LHCN-M2 (cell line): ENCODE measurements around the gene SGCD. TPM values are rescaled to one million over a fixed set of nuclear protein-coding genes. Genes with fewer than 3 reads are reported as not detected.
A peak's percentile ranks its signal among the peaks of the same experiment; 100 is the strongest.

Experiments
- DNase-seq: peaks from one replicate; pipeline ENCODE4 v3.0.0-alpha.2; 2012; ENCODE audit warnings: low read depth
- total RNA-seq: library from RNA; depleted of rRNA; stranded (reverse); fragments of >200 nt; gene quantifications from 2 replicates; pipeline ENCODE4 v1.2.3, GENCODE V29; 2014

SGCD gene
- total RNA-seq, 1 experiment from 2014 or later = 22.4 TPM

DNA sequence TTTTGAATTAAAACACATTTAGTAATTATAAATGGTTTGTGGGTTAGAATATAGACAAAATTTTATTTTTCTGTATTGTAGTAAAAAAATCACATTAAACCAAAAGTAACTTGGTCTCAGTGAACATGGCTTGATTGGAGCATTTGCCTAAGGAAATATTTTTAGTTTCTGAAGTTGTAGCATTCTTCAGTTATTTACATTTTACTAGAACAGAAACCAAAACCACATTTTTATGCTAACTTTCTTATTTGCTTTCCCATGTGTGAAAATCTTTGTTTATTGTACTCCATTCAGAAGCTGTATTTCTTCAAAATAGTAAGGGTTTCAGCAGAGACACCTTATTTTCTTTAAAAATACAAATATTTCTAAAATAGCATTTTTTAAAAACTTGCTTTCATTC lies 129.9 kb downstream of the SGCD start:
- no peak for DNase-seq

DNA sequence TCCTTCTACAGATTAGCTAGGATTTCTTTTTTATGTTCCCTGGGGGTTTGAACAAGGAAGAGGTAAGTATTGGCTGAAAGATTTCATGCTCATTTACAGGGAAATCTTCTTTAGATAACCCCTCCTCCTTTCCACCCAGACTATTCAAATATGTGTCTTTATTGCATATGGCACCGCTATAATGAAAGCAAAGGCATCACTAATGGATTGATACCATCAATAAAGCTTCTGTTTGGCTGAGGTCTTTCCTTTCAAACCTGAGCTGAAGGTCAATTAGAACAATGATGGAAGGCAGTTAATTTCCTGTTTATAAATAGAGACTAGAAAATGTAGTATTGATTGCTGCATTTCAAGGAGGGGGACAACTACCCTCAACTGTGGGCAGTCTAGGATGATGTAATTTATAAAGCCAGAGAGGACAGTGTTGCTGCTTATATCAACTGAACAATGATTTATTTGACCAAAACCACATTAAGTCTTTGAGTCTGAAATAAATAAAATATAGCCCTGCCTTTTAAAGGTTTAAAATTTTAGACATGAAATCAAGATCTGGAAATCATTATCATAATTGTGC lies 132.9 kb downstream of the SGCD start:
- DNase-seq = no peak

GRCh38 chr5:156460471-156460870 lies 133.5 kb downstream of the SGCD start:
- DNase-seq = peak; percentile 57

- DNase-seq = no peak
These were observed 139.9 kb downstream of the SGCD start for GRCh38 chr5:156466871-156467270.

GRCh38 chr5:156469636-156470035 lies 142.7 kb downstream of the SGCD start:
- DNase-seq = no peak

DNA sequence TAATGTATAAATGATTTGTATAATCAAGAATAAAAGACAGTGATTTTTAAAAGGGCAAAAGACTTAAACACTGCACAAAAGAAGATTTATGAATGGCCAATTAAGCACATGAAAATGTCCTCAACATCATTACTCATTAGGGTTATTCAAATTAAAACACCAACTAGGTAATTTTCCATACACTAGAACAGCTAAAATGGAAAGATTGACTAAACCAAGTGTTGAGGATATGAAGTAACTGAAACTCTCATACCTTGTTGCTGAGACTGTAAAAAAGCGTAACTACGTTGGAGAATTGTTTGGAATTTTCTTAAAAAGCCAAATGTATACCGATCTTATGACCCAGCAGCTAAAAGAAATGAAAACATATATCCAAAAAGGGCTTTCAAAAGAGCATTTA lies 144.9 kb downstream of the SGCD start:
- DNase-seq = no peak

GRCh38 chr5:156473269-156473908 lies 146.4 kb downstream of the SGCD start:
- peak; percentile 67 for DNase-seq

GRCh38 chr5:156474251-156474650 lies 147.3 kb downstream of the SGCD start:
- no peak for DNase-seq

DNA sequence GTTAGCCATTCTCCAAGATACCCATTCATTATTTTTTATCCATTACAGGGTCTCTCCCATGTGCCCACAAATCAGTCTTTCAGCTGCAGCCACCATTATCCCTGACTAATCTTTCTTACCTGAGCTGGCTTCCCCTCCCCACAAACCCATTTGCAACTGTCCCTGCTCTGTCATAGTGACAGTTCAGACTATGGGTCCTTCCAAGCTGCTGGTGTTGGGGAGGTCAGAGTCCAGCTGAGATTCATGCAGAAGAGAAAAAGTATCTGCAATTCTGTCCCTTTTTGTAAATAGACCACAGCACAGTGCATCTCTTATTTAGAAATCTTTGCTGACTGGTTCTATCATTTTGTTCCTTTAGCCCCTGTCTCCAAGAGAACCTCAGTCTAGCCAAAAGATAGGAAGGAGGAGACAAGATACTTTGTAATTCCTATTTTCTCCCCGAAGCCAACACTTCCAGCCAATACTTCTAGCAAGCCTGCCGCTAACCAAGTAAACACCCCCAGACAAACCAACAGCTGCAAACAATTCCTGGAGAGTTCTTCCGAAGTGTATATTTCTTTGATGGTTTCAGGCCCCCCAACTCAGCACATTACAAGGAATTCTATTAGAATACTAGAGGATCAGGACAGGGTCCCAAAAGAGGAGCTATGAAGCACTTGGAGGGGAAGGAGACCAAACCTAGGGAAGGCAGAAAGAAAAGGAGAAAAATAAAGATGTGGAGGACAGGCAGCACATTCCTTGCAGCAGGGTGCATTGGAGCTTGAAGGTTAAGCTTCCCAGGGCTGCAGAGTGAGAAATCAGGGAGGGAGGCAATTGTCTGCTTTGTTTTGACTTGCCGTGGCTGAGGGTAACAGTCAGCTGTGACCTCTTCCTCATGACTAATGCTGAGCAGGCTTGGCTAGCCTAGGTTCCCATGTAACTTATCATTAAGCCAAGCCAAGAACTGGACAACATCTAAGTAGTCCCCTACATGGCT lies 148.5 kb downstream of the SGCD start:
- peak; percentile 96 for DNase-seq

- no peak for DNase-seq
These were observed 149.2 kb downstream of the SGCD start for GRCh38 chr5:156476158-156476551.

DNA sequence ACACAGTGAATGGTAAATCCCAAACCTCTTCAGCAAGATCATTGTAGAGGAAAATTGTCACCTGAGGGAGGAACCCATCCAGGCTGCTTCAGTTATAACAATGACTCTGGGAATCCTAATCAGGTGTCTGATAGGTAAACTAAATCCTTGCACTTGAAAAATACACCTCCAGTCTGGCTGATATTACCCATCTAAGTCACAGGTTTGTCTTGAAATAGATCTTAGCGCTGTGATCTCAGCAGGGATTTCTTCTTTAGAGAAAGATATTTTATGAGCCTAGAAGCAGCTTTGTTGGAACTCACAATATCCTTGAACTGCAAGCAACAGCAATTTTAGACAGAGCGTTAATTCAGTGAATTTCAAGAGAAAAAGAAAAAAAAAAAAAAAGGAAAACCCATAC lies 149.7 kb downstream of the SGCD start:
- DNase-seq = no peak

DNA sequence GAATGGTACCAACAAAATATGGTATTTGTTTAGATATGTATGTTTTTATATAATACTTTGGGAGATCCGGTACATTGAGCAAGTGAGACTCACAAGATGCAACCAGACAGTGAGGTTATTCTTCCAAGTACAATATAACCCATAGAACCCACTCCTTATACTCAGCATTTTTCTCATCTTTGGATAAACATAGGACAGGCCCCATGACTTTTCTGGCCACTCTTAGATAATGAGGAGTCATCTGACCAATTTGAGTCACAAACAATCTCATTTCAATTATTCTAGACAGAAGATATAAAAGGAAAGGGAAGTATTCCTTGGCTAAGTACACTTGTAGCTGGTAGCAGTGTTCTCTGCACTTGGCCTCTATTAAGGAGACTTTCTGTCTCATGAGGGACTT lies 150.2 kb downstream of the SGCD start:
- no peak for DNase-seq

DNA sequence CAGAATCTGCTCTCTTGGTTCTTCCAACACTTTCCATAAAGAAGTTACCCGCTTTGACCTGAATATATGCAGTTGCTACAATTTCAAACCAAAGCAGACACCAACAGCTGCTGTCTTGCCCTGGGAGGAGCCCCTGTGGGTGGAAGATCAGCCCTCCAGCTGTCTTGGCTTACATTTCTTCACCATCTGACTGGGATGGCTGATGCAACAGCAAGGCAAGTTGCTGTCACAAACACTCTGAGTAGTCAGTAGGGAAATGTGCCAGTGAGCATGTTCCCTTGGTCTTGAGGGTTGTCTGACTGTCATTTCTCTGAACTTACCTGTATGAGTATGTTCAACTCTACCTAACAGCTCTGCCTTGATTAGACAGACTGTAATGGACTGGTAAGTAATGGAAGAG lies 152.9 kb downstream of the SGCD start:
- DNase-seq = peak; percentile 98

DNA sequence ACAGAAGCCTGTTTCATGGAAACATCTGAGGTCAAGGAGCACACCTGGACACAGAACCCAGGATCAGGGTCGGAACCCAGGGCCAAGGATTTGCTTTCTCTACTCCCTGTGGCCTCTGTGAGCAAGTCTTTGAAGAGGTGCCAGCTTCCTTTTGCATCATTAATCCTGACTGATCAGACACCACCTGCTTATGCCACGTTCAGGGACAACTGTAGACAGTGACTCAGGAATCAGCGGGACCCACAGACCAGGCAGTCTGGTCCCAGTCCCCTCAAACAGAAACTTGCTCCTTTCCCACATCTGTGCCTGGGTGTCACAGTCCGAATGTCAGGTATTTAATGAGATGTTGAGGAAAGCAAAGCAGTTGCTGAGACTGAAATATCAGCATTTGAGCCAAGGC lies 154.8 kb downstream of the SGCD start:
- DNase-seq = peak; percentile 79

GRCh38 chr5:156482818-156483217 lies 155.9 kb downstream of the SGCD start:
- DNase-seq = peak; percentile 52

DNA sequence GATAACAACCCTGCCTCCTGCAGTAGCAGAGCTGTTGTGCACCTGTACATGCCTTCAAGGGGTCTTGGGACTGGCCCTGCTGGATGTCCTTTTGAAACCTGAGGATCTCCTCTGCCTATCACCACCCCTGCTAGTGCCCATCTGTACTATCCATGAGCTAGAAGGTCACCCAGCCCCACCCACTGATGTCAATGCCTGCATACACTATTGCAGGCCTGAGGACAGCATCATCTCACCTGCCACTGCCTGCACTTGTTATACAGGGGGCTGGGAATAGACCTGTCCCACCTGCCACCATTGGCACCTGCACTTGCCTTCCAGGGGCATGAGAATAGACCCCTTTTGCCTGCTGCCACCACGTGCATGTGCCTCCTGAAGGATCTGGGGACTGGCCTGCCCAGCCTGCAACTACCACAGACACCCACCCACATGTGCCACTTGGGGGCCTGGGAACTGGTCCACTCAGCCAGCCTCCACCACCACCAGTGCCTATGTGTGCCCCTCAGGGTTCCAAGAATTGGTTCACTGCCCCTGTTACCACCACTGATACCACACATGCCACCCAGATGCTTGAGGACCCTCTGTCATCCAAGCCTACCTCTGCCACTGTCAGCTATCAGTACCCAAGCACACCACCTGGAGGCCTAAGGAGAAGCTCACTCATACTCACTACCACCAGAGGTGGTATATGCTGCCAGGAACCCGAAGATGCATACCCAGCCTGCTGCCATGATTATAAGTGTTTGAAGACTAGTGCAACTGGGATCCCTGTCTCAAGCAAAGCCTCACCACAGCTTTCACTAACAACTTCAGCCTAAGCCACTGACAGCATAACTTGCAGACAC lies 159.7 kb downstream of the SGCD start:
- DNase-seq = no peak

- DNase-seq = no peak
These were observed 164.8 kb downstream of the SGCD start for GRCh38 chr5:156491766-156492165.

DNA sequence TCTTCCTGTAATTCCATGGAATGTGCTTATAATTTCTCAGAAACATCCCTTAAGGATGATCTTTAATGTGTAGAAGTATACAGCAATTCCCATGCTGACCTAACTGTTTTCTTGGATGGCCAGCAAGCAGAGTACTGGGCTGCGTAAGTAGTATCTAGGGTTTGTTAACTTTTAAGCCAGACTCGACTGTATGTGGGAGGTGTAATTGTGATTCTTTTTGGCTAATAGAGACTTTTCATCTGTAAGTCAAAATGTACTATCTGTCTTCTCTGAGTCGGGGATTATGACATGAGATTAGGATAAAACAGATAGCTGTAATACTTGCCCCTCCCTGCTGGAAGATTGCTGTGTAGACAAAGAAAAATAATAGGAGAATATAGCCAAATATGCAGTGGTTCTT lies 169.3 kb downstream of the SGCD start:
- no peak for DNase-seq

GRCh38 chr5:156497804-156498208 lies 170.8 kb downstream of the SGCD start:
- peak; percentile 74 for DNase-seq

GRCh38 chr5:156498226-156498980 lies 171.4 kb downstream of the SGCD start:
- no peak for DNase-seq

GRCh38 chr5:156500755-156501154 lies 173.8 kb downstream of the SGCD start:
- DNase-seq = no peak
